K562 (cell line): ENCODE results near the gene MCFD2. TPM values are rescaled to one million over a fixed set of nuclear protein-coding genes. Genes with fewer than 3 reads are reported as not detected.

Experiments used
- ATAC-seq: fragments of 200-7000 bp; cut with Tn5 transposase; 3 replicates; pipeline ENCODE4 v1.9.1; 2020; ENCODE audit warnings: moderate library complexity
- BruUV-seq: library from RNA; stranded (reverse); fragments of 400-500 nt; replicated peaks from 2 replicates; lab custom pipeline; 2021; lab: Mats Ljungman, UMichigan
- CTCF ChIA-PET: fragments of 300-600 bp; formaldehyde crosslinking; extraction: SDS; loops from one replicate; lab custom pipeline; 2021; ENCODE audit warnings: low intra/inter-chr PET ratio; lab: Yijun Ruan, JAX
- POLR2A ChIA-PET: fragments of 300-600, 350-650 bp; sonication (Branson Sonifier 250); formaldehyde crosslinking; extraction: SDS; loops from one replicate; lab custom pipeline; 2021; ENCODE audit warnings: antibody characterized with exemption, inconsistent platforms; lab: Yijun Ruan, JAX
- DNase-seq, 4 experiments: peaks; one replicate each; pipeline versions ENCODE4 v3.0.0 to v3.0.0-alpha.2; 2011 to 2018; ENCODE audit warnings: low spot score in 3 of 4, mixed read lengths in 3 of 4; ENCODE audit errors: extremely low read depth in 1 of 4
- FAIRE-seq: peaks from 2 replicates; lab custom pipeline; 2011; peaks lifted over from hg19 to GRCh38; lab: Jason Lieb, UNC
- H2AFZ ChIP-seq: 2 replicates; pipeline ENCODE4 v1.6.0; 2011; ENCODE audit warnings: low read depth, low read length, control low read depth, inconsistent platforms
- H3K27ac ChIP-seq: fragments of 200-600 bp; 3 replicates; pipeline ENCODE4 v1.8.0; 2011; ENCODE audit warnings: low read depth, mild to moderate bottlenecking, control low read depth, inconsistent platforms, low read length, moderate library complexity, mixed read lengths; ENCODE audit errors: extremely low read depth
- H3K27me3 ChIP-seq, 2 experiments: fragments of 300-600 bp in 1 of 2; 2 replicates in 1 of 2; 3 replicates in 1 of 2; pipeline versions ENCODE4 v1.6.0 to v1.8.0; 2011; ENCODE audit warnings: inconsistent platforms in 2 of 2, low read length in 2 of 2, mild to moderate bottlenecking in 1 of 2, mixed read lengths in 1 of 2, moderate library complexity in 1 of 2; ENCODE audit not compliant: control insufficient read depth in 2 of 2, insufficient read depth in 2 of 2
- H3K36me3 ChIP-seq: fragments of 300-600 bp; 3 replicates; pipeline ENCODE4 v1.8.0; 2011; ENCODE audit warnings: mild to moderate bottlenecking, low read length, inconsistent platforms; ENCODE audit not compliant: control insufficient read depth, insufficient read depth
- H3K4me1 ChIP-seq, 2 experiments: fragments of 200-600 bp in 1 of 2; replicated peaks in 1 of 2; 2 replicates in 1 of 2; 3 replicates in 1 of 2; pipeline versions ENCODE4 v1.5.1 to v1.8.0; 2011; ENCODE audit warnings: inconsistent platforms in 2 of 2, low read length in 2 of 2, mild to moderate bottlenecking in 1 of 2, mixed read lengths in 1 of 2, moderate library complexity in 1 of 2; ENCODE audit not compliant: control insufficient read depth in 2 of 2, insufficient read depth in 2 of 2
- H3K4me2 ChIP-seq: 2 replicates; pipeline ENCODE4 v1.6.1; 2011; ENCODE audit warnings: low read length, control low read depth, inconsistent platforms, mixed read lengths; ENCODE audit not compliant: insufficient read depth
- H3K4me3 ChIP-seq: fragments of 200-600 bp; sonication (generic), shearing (Covaris generic); 2 replicates; pipeline ENCODE4 v1.5.1; 2016; ENCODE audit warnings: control low read depth, inconsistent platforms
- H3K79me2 ChIP-seq: fragments of 200-600 bp; 3 replicates; pipeline ENCODE4 v1.8.0; 2011; ENCODE audit warnings: low read length, inconsistent platforms; ENCODE audit not compliant: control insufficient read depth, insufficient read depth
- H3K9ac ChIP-seq, 2 experiments: 2 replicates each; pipeline versions ENCODE4 v1.6.0 to v1.6.1; 2011; ENCODE audit warnings: low read depth in 2 of 2, low read length in 2 of 2, control low read depth in 1 of 2, inconsistent platforms in 1 of 2, mild to moderate bottlenecking in 1 of 2, mixed read lengths in 1 of 2; ENCODE audit not compliant: insufficient read depth in 1 of 2
- H3K9me1 ChIP-seq: one replicate; pipeline ENCODE4 v1.6.0; 2011; ENCODE audit warnings: inconsistent platforms, mild to moderate bottlenecking, low read length, moderate library complexity; ENCODE audit not compliant: control insufficient read depth, insufficient read depth
- H3K9me3 ChIP-seq: replicated peaks from 2 replicates; pipeline ENCODE4 v1.5.1; 2011; ENCODE audit warnings: low read depth, low read length, inconsistent platforms; ENCODE audit not compliant: control insufficient read depth, insufficient read depth
- H4K20me1 ChIP-seq: replicated peaks from 2 replicates; pipeline ENCODE4 v1.6.1; 2011; ENCODE audit warnings: low read length, inconsistent platforms, mixed read lengths; ENCODE audit not compliant: control insufficient read depth, insufficient read depth
- ATF4 ChIP-seq: fragments of 450-650 bp; formaldehyde crosslinking; IDR thresholded peaks from 2 replicates; pipeline ENCODE4 v1.4.0; 2022; ENCODE audit warnings: mild to moderate bottlenecking, moderate library complexity
- FOSL1 ChIP-seq: fragments of 200-800 bp; sonication (Bioruptor generic); conservative IDR thresholded peaks from 2 replicates; pipeline ENCODE4 v1.6.1; 2016; ENCODE audit warnings: missing genetic modification characterization, missing compliant biosample characterization
- RB1 ChIP-seq: fragments of 450-650 bp; IDR thresholded peaks from 2 replicates; pipeline ENCODE4 v1.6.1; 2017; ENCODE audit warnings: low read depth, mild to moderate bottlenecking
- RBM39 ChIP-seq: fragments of 200-400 bp; formaldehyde crosslinking; optimal IDR thresholded peaks from 2 replicates; pipeline ENCODE3; 2018; ENCODE audit warnings: low read depth, low read length
- ZNF766 ChIP-seq: fragments of 200-800 bp; sonication (Bioruptor generic); conservative IDR thresholded peaks from 2 replicates; pipeline ENCODE4 v1.6.1; 2016; ENCODE audit warnings: missing genetic modification characterization, missing compliant biosample characterization
- WGBS: fragments of 100-300 bp; shearing (Covaris generic); methylation state at CpG from one replicate; pipeline ENCODE4 v1.1.6; 2016; ENCODE audit warnings: low coverage, mixed read lengths; ENCODE audit not compliant: insufficient coverage; ENCODE audit errors: missing lambda C conversion rate; 5-methylcytosine and 5-hydroxymethylcytosine counted together
- in situ Hi-C: fragments of 300-500 bp; cut with MboI; formaldehyde crosslinking; loops from 4 replicates; pipeline ENCODE4 v1.15.0; 2018; ENCODE audit warnings: inconsistent platforms, mixed read lengths
- intact Hi-C: fragments of 100-400 bp; cut with micrococcal nuclease; formaldehyde crosslinking; loops from 2 replicates; pipeline ENCODE4 v1.14.2; 2022
- polyA plus RNA-seq, 8 experiments: library from polyadenylated mRNA; depleted of rRNA in 4 of 8; stranded (reverse) in 5 of 8; unstranded in 3 of 8; fragments of >200 nt; fragmentation: Nextera tagmentation in 2 of 8; fragmentation: Illumina TruSeq in 1 of 8; extraction: Ambion mirVana in 2 of 8; extraction: Trizol in 1 of 8; gene quantifications; 2 replicates each; pipeline versions ENCODE4 v1.2.1 to v1.2.3, GENCODE V29; 2011 to 2014; ENCODE audit warnings: inconsistent platforms in 1 of 8, missing spikeins in 1 of 8
- total RNA-seq, 7 experiments: library from RNA; depleted of rRNA in 6 of 7; stranded (reverse); fragments of >200 nt in 6 of 7; fragmentation: Illumina TruSeq in 2 of 7; extraction: Trizol in 2 of 7; gene quantifications; 2 replicates each; pipeline versions ENCODE4 v1.2.1 to v1.2.3, GENCODE V29; 2011 to 2021; ENCODE audit warnings: low replicate concordance in 1 of 7
- TF ChIP-seq, protein P1 (sequence below): sonication (generic); formaldehyde crosslinking; IDR thresholded peaks from 2 replicates; pipeline ENCODE4 v1.8.1; 2023; ENCODE audit warnings: mild to moderate bottlenecking, missing genetic modification reagents
- TF ChIP-seq, protein P2 (sequence below), 3 experiments: IDR thresholded peaks in 2 of 3; conservative IDR thresholded peaks in 1 of 3; 2 replicates each; pipeline ENCODE4 v1.5.1; 2011 to 2012; ENCODE audit warnings: low read length in 3 of 3, mild to moderate bottlenecking in 3 of 3, control low read depth in 2 of 3, improper control_type of control experiment in 1 of 3, inconsistent platforms in 1 of 3, low read depth in 1 of 3, mixed read lengths in 1 of 3, moderate library complexity in 1 of 3; ENCODE audit not compliant: insufficient read depth in 2 of 3

MCFD2 gene
- total and polyA plus RNA-seq, 9 of the 15 experiments (the other 6 are each of a cell fraction or from before 2014, with no cell fraction given), result 78.6 to 237 (median 123) TPM

DNA sequence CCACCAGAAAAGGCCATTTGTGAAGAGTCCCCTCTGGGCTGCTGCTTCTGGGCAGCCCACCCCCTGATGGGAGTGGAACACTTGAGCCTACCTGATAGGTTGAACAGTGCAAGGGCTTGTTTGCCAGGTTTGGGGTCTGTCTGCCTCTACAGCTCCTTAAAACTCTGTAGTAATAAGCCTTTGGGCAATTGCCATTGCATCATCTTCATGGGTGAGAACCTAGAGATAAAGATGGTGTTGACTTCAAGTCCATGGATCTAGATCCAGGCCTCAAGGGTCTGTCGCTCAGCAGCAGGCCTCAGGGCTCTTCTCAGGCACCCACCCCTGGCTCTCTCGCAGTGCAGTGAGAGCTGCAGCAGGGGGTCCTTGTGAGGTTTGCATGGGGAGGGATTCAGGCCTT is 47.1 kb upstream of the MCFD2 start (continued):
- TF ChIP-seq, protein P1, sequence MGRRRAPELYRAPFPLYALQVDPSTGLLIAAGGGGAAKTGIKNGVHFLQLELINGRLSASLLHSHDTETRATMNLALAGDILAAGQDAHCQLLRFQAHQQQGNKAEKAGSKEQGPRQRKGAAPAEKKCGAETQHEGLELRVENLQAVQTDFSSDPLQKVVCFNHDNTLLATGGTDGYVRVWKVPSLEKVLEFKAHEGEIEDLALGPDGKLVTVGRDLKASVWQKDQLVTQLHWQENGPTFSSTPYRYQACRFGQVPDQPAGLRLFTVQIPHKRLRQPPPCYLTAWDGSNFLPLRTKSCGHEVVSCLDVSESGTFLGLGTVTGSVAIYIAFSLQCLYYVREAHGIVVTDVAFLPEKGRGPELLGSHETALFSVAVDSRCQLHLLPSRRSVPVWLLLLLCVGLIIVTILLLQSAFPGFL, result no peak
- no peak for TF ChIP-seq RB1
- no peak for TF ChIP-seq RBM39
- TF ChIP-seq ATF4 (CRISPR knock-in tag), result peak; percentile 63; the same call in 1 of the 2 replicates
- TF ChIP-seq ZNF766 (CRISPR knock-in tag), result 0 out of 2 replicates have a peak, but pooled peaks have one; percentile 22

- CTCF ChIA-PET, result no interaction called here
- DNase-seq (no peak), FAIRE-seq (no peak), ATAC-seq (no peak)
- Histone ChIP-seq H3K4me3 (no peak overlapping the region), H3K4me2 (no peak overlapping the region), H3K36me3 (peaks cover 32% of the 10 kb centered on the region; the same call in 1 of the 3 replicates), H3K9me1 (no peaks in the 10 kb centered on the region), H3K27me3 (no peaks in the 10 kb centered on the region), H2AFZ (no peak overlapping the region), H4K20me1 (no peaks in the 10 kb centered on the region), H3K79me2 (no peaks in the 10 kb centered on the region), H3K9ac (no peak overlapping the region), H3K27ac (no peak overlapping the region; the same call in 2 of the 3 replicates), H3K9me3 (no peaks in the 10 kb centered on the region), H3K4me1 (peaks cover 4 to 7% of the 10 kb centered on the region in 2 experiments; a peak in 4 of 5 replicates)
- 63% methylated on average over 2 of the region's 2 CpGs for WGBS
- BruUV-seq, result no TSS peak
- POLR2A ChIA-PET, result no interaction called here
- intact Hi-C loops (no loop called here), in situ Hi-C loops (no loop called here)
- no peak for TF ChIP-seq FOSL1 (tag)
- TF ChIP-seq, protein P2, sequence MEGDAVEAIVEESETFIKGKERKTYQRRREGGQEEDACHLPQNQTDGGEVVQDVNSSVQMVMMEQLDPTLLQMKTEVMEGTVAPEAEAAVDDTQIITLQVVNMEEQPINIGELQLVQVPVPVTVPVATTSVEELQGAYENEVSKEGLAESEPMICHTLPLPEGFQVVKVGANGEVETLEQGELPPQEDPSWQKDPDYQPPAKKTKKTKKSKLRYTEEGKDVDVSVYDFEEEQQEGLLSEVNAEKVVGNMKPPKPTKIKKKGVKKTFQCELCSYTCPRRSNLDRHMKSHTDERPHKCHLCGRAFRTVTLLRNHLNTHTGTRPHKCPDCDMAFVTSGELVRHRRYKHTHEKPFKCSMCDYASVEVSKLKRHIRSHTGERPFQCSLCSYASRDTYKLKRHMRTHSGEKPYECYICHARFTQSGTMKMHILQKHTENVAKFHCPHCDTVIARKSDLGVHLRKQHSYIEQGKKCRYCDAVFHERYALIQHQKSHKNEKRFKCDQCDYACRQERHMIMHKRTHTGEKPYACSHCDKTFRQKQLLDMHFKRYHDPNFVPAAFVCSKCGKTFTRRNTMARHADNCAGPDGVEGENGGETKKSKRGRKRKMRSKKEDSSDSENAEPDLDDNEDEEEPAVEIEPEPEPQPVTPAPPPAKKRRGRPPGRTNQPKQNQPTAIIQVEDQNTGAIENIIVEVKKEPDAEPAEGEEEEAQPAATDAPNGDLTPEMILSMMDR (IDR thresholded peaks at IDR 0.05 in 2 of 3, conservative IDR thresholded peaks at IDR 0.05 in 1 of 3; ENCODE audit: insufficient read depth in 2 of 3, low read depth in 1 of 3, low read length in 3 of 3), result peak in 1 of 3 experiments; percentile 13; a peak in 1 of 6 replicates
Measured at GRCh38 chr2:46960618-46961017, 45.0 kb upstream of the MCFD2 start.
